ENCODE data around the gene GPR62. TPM values are rescaled to one million over a fixed set of nuclear protein-coding genes. Genes with fewer than 3 reads are reported as not detected.

Gene GPR62
- total and polyA plus RNA-seq, 9 of the 15 experiments (the other 6 are each of a cell fraction or from before 2014, with no cell fraction given): not detected

GRCh38 chr3:51982838-51983577, 27.8 kb downstream of the GPR62 start, which contains the start of gene ACY1 (continued):
- TF ChIP-seq E2F6 (IDR thresholded peaks at IDR 0.05; ENCODE audit: borderline replicate concordance in 1 of 2, extremely low read depth in 1 of 2, insufficient read depth in 1 of 2, insufficient read length in 1 of 2, low read depth in 1 of 2, low read length in 1 of 2, poor library complexity in 1 of 2, severe bottlenecking in 1 of 2): peak; percentile 75 to 76
- no peak for TF ChIP-seq ZNF398 (CRISPR knock-in tag; IDR thresholded peaks at IDR 0.05)
- peak; percentile 94 for TF ChIP-seq ETV5 (CRISPR knock-in tag; IDR thresholded peaks at IDR 0.05; ENCODE audit: low read depth)
- TF ChIP-seq GABPB2 (CRISPR knock-in tag; conservative IDR thresholded peaks at IDR 0.05): no peak
- TF ChIP-seq SOX6 (IDR thresholded peaks at IDR 0.05): 0 out of 2 replicates have a peak, but pooled peaks have one; percentile 31
- no peak; the same call in none of the 2 replicates for TF ChIP-seq MXI1 (IDR thresholded peaks at IDR 0.05; ENCODE audit: low read depth, low read length)
- TF ChIP-seq CBX3 (IDR thresholded peaks at IDR 0.05; ENCODE audit: borderline replicate concordance in 1 of 2, low read length in 2 of 2): peak in 1 of 2 experiments; percentile 41; a peak in 1 of 3 replicates
- no peak; the same call in 1 of the 2 replicates for TF ChIP-seq CBX5 (IDR thresholded peaks at IDR 0.05; ENCODE audit: borderline replicate concordance, low read depth)
- TF ChIP-seq CTBP1 (IDR thresholded peaks at IDR 0.05; ENCODE audit: borderline replicate concordance): peak; percentile 65
- TF ChIP-seq ZNF644 (tag; IDR thresholded peaks at IDR 0.05; ENCODE audit: low read depth): no peak
- peak in 1 of 3 experiments; percentile 91; a peak in 2 of 6 replicates for TF ChIP-seq ZBTB11 (CRISPR knock-in tag; IDR thresholded peaks at IDR 0.05)
- TF ChIP-seq ZKSCAN3 (CRISPR knock-in tag; IDR thresholded peaks at IDR 0.05): no peak
- no peak for TF ChIP-seq BRF1 (IDR thresholded peaks at IDR 0.05; ENCODE audit: borderline replicate concordance, extremely low read depth, insufficient read length)
- peak; percentile 57; the same call in 1 of the 2 replicates for TF ChIP-seq JUN (IDR thresholded peaks at IDR 0.05; ENCODE audit: borderline replicate concordance, low read depth, low read length)
- TF ChIP-seq JUN (CRISPR knock-in tag; IDR thresholded peaks at IDR 0.05; ENCODE audit: borderline replicate concordance): no peak
- peak; percentile 57; the same call in 1 of the 2 replicates for TF ChIP-seq PHF8 (IDR thresholded peaks at IDR 0.05; ENCODE audit: borderline replicate concordance, low read length)
- TF ChIP-seq HINFP (tag; conservative IDR thresholded peaks at IDR 0.05; ENCODE audit: low read depth): no peak
- peak; percentile 29; the same call in 1 of the 2 replicates for TF ChIP-seq CBFA2T2 (conservative IDR thresholded peaks at IDR 0.05)

Measured in K562 (cell line).